A673 (cell line): ENCODE results near the gene LRRN1.

Experiments used
- EZH2 ChIP-seq: fragments of 200-600 bp; sonication (generic); IDR thresholded peaks from 2 replicates; pipeline ENCODE4 v1.6.1; 2017; ENCODE audit warnings: borderline replicate concordance, low read depth, mild to moderate bottlenecking, mixed read lengths, antibody characterized with exemption, low read length; ENCODE audit not compliant: poor library complexity, severe bottlenecking
- TF ChIP-seq, protein P1 (sequence below): fragments of 300-800, 200-600 bp; sonication (generic); conservative IDR thresholded peaks from 2 replicates; pipeline ENCODE4 v1.5.1; 2017; ENCODE audit warnings: low read depth, mild to moderate bottlenecking, antibody characterized with exemption, low read length, moderate library complexity, mixed read lengths

DNA sequence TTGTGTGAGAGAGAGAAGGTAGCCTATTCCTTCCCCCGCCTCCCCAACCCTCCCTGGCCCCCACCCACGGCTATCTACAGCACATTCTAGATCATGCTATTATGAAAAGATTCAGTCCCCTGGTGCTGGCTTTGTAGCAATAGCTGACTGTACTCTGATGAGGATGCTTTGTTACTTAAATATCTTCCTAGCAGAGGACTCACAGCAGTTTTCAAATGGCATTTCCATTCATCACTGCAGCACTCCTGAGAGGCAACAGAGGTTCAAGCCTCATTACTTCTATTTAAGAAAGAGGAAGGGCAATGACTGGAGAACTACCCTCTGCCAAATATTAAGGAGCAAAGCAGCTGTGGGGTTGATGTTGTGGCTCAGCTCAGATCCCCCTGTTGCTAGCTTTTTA lies 61.0 kb downstream of the LRRN1 start:
- TF ChIP-seq, protein P1, sequence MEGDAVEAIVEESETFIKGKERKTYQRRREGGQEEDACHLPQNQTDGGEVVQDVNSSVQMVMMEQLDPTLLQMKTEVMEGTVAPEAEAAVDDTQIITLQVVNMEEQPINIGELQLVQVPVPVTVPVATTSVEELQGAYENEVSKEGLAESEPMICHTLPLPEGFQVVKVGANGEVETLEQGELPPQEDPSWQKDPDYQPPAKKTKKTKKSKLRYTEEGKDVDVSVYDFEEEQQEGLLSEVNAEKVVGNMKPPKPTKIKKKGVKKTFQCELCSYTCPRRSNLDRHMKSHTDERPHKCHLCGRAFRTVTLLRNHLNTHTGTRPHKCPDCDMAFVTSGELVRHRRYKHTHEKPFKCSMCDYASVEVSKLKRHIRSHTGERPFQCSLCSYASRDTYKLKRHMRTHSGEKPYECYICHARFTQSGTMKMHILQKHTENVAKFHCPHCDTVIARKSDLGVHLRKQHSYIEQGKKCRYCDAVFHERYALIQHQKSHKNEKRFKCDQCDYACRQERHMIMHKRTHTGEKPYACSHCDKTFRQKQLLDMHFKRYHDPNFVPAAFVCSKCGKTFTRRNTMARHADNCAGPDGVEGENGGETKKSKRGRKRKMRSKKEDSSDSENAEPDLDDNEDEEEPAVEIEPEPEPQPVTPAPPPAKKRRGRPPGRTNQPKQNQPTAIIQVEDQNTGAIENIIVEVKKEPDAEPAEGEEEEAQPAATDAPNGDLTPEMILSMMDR: no peak
- TF ChIP-seq EZH2: no peak
